Neuron (in vitro differentiated cells): ENCODE data around the gene NAP1L4.

ENCODE experiments used
- H2AFZ ChIP-seq: one replicate; pipeline ENCODE4 v1.6.1; 2013; ENCODE audit warnings: low read depth, mild to moderate bottlenecking, inconsistent platforms, low read length, moderate library complexity
- H3K27me3 ChIP-seq: one replicate; pipeline ENCODE4 v1.6.1; 2013; ENCODE audit warnings: low read length; ENCODE audit not compliant: insufficient read depth
- H3K36me3 ChIP-seq: one replicate; pipeline ENCODE4 v1.6.1; 2013; ENCODE audit warnings: low read length; ENCODE audit not compliant: insufficient read depth
- H3K4me1 ChIP-seq: one replicate; pipeline ENCODE4 v1.6.1; 2013; ENCODE audit warnings: low read length; ENCODE audit not compliant: insufficient read depth
- H3K4me3 ChIP-seq: 2 replicates; pipeline ENCODE4 v1.5.1; 2013; ENCODE audit warnings: mild to moderate bottlenecking, low read length, moderate library complexity
- H3K9me3 ChIP-seq: one replicate; pipeline ENCODE4 v1.6.1; 2013; ENCODE audit warnings: low read length

The NAP1L4 gene

GRCh38 chr11:2922655-2923054 is 69.5 kb downstream of the NAP1L4 start:
- no peak overlapping the region for H2AFZ ChIP-seq
- H3K27me3 ChIP-seq, result peaks cover 11% of the 10 kb centered on the region
- no peak overlapping the region for H3K4me3 ChIP-seq
- H3K4me1 ChIP-seq, result no peaks in the 10 kb centered on the region
- no peaks in the 10 kb centered on the region for H3K36me3 ChIP-seq
- peaks cover 4% of the 10 kb centered on the region for H3K9me3 ChIP-seq

- Histone ChIP-seq H3K4me3 (no peak overlapping the region), H3K9me3 (no peaks in the 10 kb centered on the region), H3K27me3 (peaks cover 4% of the 10 kb centered on the region), H2AFZ (no peak overlapping the region), H3K4me1 (no peaks in the 10 kb centered on the region), H3K36me3 (no peaks in the 10 kb centered on the region)
Measured at GRCh38 chr11:2921742-2922493, 70.2 kb downstream of the NAP1L4 start.

GRCh38 chr11:2921261-2921660 is 70.9 kb downstream of the NAP1L4 start:
- H2AFZ ChIP-seq, result no peak overlapping the region
- H3K36me3 ChIP-seq, result no peaks in the 10 kb centered on the region
- no peaks in the 10 kb centered on the region for H3K9me3 ChIP-seq
- no peaks in the 10 kb centered on the region for H3K4me1 ChIP-seq
- H3K27me3 ChIP-seq, result no peaks in the 10 kb centered on the region
- no peak overlapping the region for H3K4me3 ChIP-seq

GRCh38 chr11:2920343-2920742 is 71.8 kb downstream of the NAP1L4 start:
- Histone ChIP-seq H3K36me3 (no peaks in the 10 kb centered on the region), H3K4me3 (no peak overlapping the region), H3K27me3 (no peaks in the 10 kb centered on the region), H2AFZ (no peak overlapping the region), H3K4me1 (no peaks in the 10 kb centered on the region), H3K9me3 (no peaks in the 10 kb centered on the region)

GRCh38 chr11:2919837-2920236 is 72.3 kb downstream of the NAP1L4 start:
- H3K9me3 ChIP-seq, result no peaks in the 10 kb centered on the region
- no peaks in the 10 kb centered on the region for H3K27me3 ChIP-seq
- H2AFZ ChIP-seq, result no peak overlapping the region
- no peaks in the 10 kb centered on the region for H3K36me3 ChIP-seq
- H3K4me3 ChIP-seq, result no peak overlapping the region
- no peaks in the 10 kb centered on the region for H3K4me1 ChIP-seq

- no peaks in the 10 kb centered on the region for H3K36me3 ChIP-seq
- no peaks in the 10 kb centered on the region for H3K9me3 ChIP-seq
- H2AFZ ChIP-seq, result no peak overlapping the region
- no peaks in the 10 kb centered on the region for H3K4me1 ChIP-seq
- H3K27me3 ChIP-seq, result no peaks in the 10 kb centered on the region
- no peak overlapping the region for H3K4me3 ChIP-seq
Measured at GRCh38 chr11:2919188-2919587, 72.9 kb downstream of the NAP1L4 start.

- Histone ChIP-seq H3K36me3 (no peaks in the 10 kb centered on the region), H2AFZ (no peak overlapping the region), H3K27me3 (no peaks in the 10 kb centered on the region), H3K4me1 (no peaks in the 10 kb centered on the region), H3K9me3 (no peaks in the 10 kb centered on the region), H3K4me3 (no peak overlapping the region)
Measured at GRCh38 chr11:2917842-2918490, 74.2 kb downstream of the NAP1L4 start.

- Histone ChIP-seq H3K4me3 (no peak overlapping the region), H3K4me1 (peaks cover 1% of the 10 kb centered on the region), H3K27me3 (no peaks in the 10 kb centered on the region), H3K36me3 (no peaks in the 10 kb centered on the region), H3K9me3 (no peaks in the 10 kb centered on the region), H2AFZ (no peak overlapping the region)
Measured at GRCh38 chr11:2916892-2917645, 75.1 kb downstream of the NAP1L4 start.

GRCh38 chr11:2916114-2916891 is 75.8 kb downstream of the NAP1L4 start:
- H3K27me3 ChIP-seq, result no peaks in the 10 kb centered on the region
- H3K4me1 ChIP-seq, result peaks cover 4% of the 10 kb centered on the region
- H3K9me3 ChIP-seq, result no peaks in the 10 kb centered on the region
- H2AFZ ChIP-seq, result no peak overlapping the region
- no peak overlapping the region for H3K4me3 ChIP-seq
- no peaks in the 10 kb centered on the region for H3K36me3 ChIP-seq

GRCh38 chr11:2915473-2915872 is 76.7 kb downstream of the NAP1L4 start:
- no peaks in the 10 kb centered on the region for H3K36me3 ChIP-seq
- H3K4me1 ChIP-seq, result peaks cover 4% of the 10 kb centered on the region
- no peak overlapping the region for H3K4me3 ChIP-seq
- H3K27me3 ChIP-seq, result no peaks in the 10 kb centered on the region
- H2AFZ ChIP-seq, result no peak overlapping the region
- no peaks in the 10 kb centered on the region for H3K9me3 ChIP-seq

GRCh38 chr11:2914455-2915195 is 77.5 kb downstream of the NAP1L4 start:
- Histone ChIP-seq H2AFZ (no peak overlapping the region), H3K36me3 (no peaks in the 10 kb centered on the region), H3K4me1 (peaks cover 4% of the 10 kb centered on the region), H3K27me3 (no peaks in the 10 kb centered on the region), H3K4me3 (no peak overlapping the region), H3K9me3 (no peaks in the 10 kb centered on the region)

GRCh38 chr11:2913776-2914175 is 78.4 kb downstream of the NAP1L4 start:
- Histone ChIP-seq H3K9me3 (no peaks in the 10 kb centered on the region), H3K4me3 (no peak overlapping the region), H3K36me3 (no peaks in the 10 kb centered on the region), H2AFZ (no peak overlapping the region), H3K4me1 (peaks cover 4% of the 10 kb centered on the region), H3K27me3 (no peaks in the 10 kb centered on the region)
